Parietal lobe (tissue), 1 donor: Measurements from ENCODE around the gene ID4. TPM values are rescaled to one million over a fixed set of nuclear protein-coding genes. Genes with fewer than 3 reads are reported as not detected.

ENCODE experiments used
- total RNA-seq: library from RNA; depleted of rRNA; stranded (reverse); fragments of >200 nt; gene quantifications from one replicate; pipeline ENCODE4 v1.2.3, GENCODE V29; 2014

The ID4 gene, protein sequence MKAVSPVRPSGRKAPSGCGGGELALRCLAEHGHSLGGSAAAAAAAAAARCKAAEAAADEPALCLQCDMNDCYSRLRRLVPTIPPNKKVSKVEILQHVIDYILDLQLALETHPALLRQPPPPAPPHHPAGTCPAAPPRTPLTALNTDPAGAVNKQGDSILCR
- total RNA-seq, result 82.0 TPM

GRCh38 chr6:19836799-19837510 is at the start of gene ID4:
Gene ID4, plus strand, starts transcription at chr6:19837370. Its CDS starts 385 bp downstream, at chr6:19837755.

